HG02610 (cell line): Measurements from ENCODE around the gene PLIN1.

Experiments used
- ATAC-seq: cut with Tn5 transposase; IDR thresholded peaks from one replicate; pipeline ENCODE4 v1.9.1; 2021; ENCODE audit warnings: mild to moderate bottlenecking, moderate library complexity; ENCODE audit not compliant: unreplicated experiment

Gene PLIN1

GRCh38 chr15:89654847-89655805 is 24.0 kb downstream of the PLIN1 start, which contains the start of gene KIF7:
Gene KIF7, minus strand, starts transcription at chr15:89655467. Its CDS starts 2,537 bp downstream, at chr15:89652930.
- ATAC-seq, result no peak

GRCh38 chr15:89654301-89654761 is 24.8 kb downstream of the PLIN1 start:
- no peak for ATAC-seq

DNA sequence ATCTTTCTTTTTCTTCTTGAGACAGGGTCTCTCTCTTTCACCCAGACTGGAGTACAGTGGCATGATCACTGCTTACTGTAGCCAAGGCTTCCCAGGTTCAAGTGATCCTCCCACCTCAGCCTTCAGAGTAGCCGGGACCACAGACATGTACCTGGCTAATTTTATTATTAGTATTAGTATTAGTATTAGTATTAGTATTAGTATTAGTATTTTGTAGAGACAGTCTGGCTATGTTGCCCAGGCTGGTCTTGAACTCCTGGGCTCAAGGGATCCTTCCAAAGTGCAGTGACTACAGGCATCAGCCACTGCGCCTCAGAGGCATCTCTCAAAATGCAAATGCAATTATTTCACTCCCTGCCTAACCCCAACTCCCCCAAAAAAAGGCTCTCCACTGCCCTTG is 25.6 kb downstream of the PLIN1 start:
- ATAC-seq, result no peak

- no peak for ATAC-seq
Measured at GRCh38 chr15:89652666-89653065, 26.5 kb downstream of the PLIN1 start.

DNA sequence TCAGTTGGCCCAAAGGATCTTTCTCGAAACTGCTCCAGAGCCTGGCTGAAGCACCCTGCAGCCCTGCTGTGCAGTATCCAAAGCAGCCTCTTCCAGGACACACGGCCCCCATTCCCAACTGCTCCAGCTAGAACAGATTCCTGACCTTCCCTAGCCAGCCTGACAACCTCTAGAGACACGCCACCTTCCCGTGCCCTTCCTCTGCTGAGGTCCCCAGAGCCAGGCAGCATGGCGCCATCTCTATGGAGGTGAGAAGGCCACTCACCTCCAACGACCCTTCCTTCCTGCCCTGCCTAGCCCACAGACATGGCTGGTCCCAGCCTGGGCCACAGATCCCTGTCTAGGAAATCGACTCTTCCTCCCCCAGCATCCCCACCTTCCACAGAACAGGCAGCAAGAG is 27.0 kb downstream of the PLIN1 start:
- ATAC-seq, result no peak

DNA sequence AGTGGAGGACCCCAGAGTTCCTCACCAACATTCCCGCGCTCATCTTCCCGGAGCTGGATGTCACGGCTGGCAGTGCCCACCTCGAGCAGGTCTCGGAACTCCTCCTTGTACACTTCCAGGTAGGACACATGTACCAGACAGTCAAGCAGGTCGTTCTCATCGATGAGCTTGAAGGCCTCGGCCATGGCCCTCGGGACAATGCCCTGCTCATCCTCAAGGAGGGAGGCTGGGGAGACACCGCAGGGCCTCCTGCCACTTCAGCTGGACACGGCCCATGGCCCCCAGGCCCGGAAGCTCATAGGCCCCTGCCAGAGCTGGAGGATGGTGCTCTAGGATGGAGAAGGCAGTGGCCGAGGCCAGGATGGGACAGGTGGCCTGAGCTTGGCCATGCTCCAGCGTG is 29.5 kb downstream of the PLIN1 start:
- no peak for ATAC-seq

DNA sequence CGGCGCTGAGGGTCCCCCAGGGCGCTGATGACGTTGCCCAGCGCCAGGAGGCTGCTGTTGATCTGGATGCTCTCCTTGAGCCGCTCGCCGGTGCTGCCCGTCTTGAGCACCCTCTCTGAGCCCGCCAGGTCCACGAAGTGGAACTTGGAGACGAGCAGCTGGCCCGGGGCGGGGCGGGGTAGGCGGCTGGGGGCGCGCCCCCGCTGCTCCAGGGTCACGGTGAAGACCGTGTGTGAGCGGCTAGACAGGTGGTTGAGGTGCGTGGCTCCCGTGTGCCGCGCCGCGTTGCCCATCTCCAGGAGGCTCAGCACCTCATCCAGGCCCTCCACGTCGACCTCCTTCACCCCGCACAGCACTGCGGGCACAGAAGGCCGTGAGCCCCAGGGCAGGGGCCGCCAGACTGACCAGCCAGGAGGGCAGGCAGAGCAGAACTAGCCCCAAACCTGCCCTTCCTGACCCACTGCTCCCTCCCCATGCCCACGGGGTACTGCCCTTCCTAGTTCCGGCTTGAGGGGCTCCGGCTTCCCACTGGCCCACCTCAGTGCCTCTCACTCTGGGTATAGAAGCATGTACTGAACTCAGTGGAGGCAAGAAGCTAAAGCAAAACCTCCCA is 30.0 kb downstream of the PLIN1 start:
- ATAC-seq, result no peak

DNA sequence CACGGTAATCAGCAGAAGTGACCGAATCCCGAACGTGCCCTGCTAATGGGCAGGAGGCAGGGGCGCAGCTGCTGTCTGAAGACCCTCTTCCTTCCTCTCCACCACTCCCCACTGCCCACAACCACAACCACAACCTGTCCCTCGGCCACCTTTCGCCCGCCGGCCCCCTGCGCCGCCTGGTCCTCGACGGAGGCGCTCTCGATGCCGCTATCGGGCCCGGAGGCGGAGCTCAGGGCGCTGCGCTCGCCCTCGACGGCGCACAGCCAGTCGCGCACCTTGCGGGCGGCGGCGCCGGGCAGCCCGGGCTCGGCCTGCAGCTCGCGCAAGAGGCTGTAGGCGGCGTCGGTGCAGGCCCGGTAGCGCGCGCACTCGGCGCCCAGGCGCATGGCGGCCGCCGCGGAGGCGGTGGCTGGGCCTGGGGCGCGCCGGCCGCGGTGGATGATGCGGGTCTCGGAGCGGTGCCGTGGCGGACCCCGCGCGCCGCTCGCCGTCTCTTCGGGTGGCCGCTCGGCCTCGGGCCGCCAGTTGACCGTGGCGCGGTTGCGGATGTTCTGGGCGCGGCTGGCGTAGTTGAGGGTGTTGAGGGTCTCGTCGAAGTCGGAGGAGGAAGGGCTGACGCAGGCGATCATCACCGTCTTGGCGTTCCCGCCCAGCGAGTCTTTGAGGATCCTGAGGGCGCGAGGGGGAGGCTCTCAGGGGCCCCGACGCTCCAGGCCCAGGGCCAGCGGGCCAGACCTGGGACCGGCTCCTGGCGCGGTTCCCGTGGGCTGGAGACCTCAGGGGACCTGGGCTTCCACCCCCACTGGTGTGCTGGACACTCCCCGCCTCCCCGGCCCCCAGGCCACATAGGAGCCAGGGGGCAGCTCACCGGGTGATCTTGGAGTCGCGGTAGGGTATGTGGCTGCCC is 30.8 kb downstream of the PLIN1 start:
- no peak for ATAC-seq

GRCh38 chr15:89647191-89647851 is 31.8 kb downstream of the PLIN1 start:
- peak; percentile 44 for ATAC-seq

DNA sequence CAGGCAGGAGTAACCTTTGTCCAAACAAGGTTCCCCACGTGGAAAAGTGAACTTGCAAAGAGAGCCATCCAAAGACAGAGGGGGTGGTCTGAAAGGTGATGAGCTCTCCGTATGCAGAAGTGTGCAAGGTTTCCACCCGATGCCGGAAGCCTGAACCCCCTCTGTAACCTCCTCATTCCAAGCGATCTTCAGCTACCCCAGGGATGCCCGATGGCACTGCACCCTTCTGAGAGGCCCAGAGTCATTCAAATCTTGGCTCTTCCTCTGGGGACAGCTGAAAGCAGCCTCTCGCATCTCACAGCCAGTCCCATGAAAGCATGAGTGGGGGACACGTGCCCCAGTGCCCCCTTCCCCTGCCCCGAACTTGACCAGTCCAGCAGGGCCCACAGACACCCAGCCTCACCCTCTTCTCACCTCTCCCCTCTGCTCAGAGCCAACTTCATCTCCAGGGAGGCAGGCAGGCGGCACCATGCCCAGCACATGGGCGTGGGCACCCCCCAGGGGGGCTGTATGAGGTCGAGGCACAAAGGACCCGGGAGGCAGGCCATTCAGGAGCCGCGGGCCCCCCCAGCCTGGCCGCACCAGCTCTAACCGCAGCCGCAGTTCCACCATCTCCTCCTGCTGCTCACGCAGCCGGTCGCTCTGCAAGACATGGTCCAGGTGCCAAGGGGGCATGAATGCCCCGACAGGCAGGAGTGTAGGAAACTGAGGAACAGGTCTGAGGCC is 32.6 kb downstream of the PLIN1 start:
- no peak for ATAC-seq

- no peak for ATAC-seq
Measured at GRCh38 chr15:89645680-89646079, 33.5 kb downstream of the PLIN1 start.

DNA sequence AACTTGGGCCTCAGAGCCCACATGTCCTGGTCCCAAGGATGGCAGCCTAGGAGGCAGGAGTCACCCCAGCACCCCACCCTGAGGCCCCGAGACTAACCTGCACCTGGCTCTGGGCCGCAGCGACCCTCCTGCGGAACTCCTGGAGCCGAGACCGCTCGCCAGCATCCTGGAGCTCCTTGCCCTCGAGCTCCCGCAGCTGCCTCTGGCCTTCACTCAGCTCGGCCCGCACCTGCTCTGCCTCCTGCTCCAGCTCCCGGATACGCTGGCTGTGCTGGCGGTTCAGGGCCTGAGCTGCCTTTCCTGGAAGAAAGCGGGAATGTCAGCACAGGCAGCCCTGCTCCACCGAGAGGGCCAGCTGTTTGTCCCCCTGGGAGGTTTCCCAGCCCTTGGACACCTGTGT is 37.1 kb downstream of the PLIN1 start:
- ATAC-seq, result no peak

DNA sequence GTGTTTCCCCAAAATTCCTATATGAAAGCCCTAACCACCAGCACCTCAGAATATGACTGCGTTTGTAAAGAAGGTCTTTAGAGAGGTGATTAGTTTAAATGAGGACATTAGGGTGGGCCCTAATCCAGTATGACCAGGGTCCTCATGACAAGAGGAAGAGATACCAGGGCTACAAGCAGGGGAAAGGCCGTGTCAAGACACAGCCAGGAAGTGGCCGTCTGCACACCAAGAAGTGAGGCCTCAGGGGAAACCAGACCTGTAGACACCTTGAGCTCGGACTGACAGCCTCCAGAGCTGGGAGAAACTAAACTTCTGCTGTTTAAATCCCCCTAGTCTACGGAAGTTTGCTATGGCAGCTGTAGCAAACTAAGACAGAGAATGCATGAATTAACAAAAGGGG is 38.1 kb downstream of the PLIN1 start:
- ATAC-seq, result no peak

- no peak for ATAC-seq
Measured at GRCh38 chr15:89640245-89640644, 38.9 kb downstream of the PLIN1 start.

- no peak for ATAC-seq
Measured at GRCh38 chr15:89633585-89633984, 45.6 kb downstream of the PLIN1 start.

- ATAC-seq, result no peak
Measured at GRCh38 chr15:89632563-89633430, 46.4 kb downstream of the PLIN1 start.

- no peak for ATAC-seq
Measured at GRCh38 chr15:89631902-89632264, 47.3 kb downstream of the PLIN1 start.

GRCh38 chr15:89630974-89631901 is 47.9 kb downstream of the PLIN1 start:
- no peak for ATAC-seq
